ENCODE data around the gene ANKRD33B. TPM values are rescaled to one million over a fixed set of nuclear protein-coding genes. Genes with fewer than 3 reads are reported as not detected.

Gene ANKRD33B
- total and polyA plus RNA-seq, 2 experiments from 2014 or later, result 1.5 to 2.0 TPM

GRCh38 chr5:10673407-10673806, 109.5 kb downstream of the ANKRD33B start:
- H3K79me2 ChIP-seq, result no peaks in the 10 kb centered on the region
- H3K4me1 ChIP-seq (ENCODE audit: insufficient read depth), result peaks cover 7% of the 10 kb centered on the region
- no peaks in the 10 kb centered on the region for H4K20me1 ChIP-seq (ENCODE audit: insufficient read depth, poor library complexity, severe bottlenecking)
- no peak for TF ChIP-seq CTCF (IDR thresholded peaks at IDR 0.05; ENCODE audit: poor library complexity)
- TF ChIP-seq EZH2 (IDR thresholded peaks at IDR 0.05; ENCODE audit: borderline replicate concordance), result no peak
- TF ChIP-seq EZH2phosphoT487 (IDR thresholded peaks at IDR 0.05; ENCODE audit: low read depth, severe bottlenecking, unreplicated experiment), result no peak
- H3K27ac ChIP-seq, result no peak overlapping the region
- no peaks in the 10 kb centered on the region for H3K9me3 ChIP-seq (ENCODE audit: low read depth)
- H3K36me3 ChIP-seq (replicated peaks; ENCODE audit: insufficient read depth, low read depth), result no peaks in the 10 kb centered on the region
- 88% methylated on average over 9 of the region's 9 CpGs for WGBS (ENCODE audit: low lambda C conversion rate, missing lambda C conversion rate)
- no peaks in the 10 kb centered on the region for H3K27me3 ChIP-seq
- no peak overlapping the region for H2AFZ ChIP-seq
- H3K4me2 ChIP-seq, result no peak overlapping the region
- H3K9me2 ChIP-seq (replicated peaks; ENCODE audit: insufficient read depth), result no peaks in the 10 kb centered on the region
- no peak for DNase-seq (ENCODE audit: low spot score)
- H3K4me3 ChIP-seq, result no peak overlapping the region

DNA sequence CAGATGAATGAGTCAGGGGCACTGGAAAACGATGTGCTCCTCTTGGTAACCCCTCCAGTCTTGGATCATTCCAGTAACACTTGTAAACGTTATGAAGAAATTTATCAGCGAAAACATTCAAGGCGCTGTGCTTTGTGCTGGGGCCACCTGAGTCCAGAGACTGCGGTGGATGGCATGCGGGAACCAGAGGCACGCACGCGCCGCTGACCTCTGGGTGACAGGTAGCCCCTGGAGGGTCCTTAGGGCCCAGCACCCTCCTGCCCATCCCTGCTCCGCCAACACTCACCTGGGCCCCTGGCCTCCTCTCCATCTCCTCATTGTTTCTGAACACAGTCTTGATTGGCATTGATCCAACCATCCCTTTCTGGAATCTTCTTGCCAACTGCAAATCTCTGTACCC, 110.2 kb downstream of the ANKRD33B start:
- H4K20me1 ChIP-seq (ENCODE audit: insufficient read depth, poor library complexity, severe bottlenecking), result no peaks in the 10 kb centered on the region
- H3K36me3 ChIP-seq (replicated peaks; ENCODE audit: insufficient read depth, low read depth), result no peaks in the 10 kb centered on the region
- no peak overlapping the region for H3K27ac ChIP-seq
- H3K4me2 ChIP-seq, result no peak overlapping the region
- no peak overlapping the region for H3K4me3 ChIP-seq
- 90% methylated on average over 11 of the region's 11 CpGs for WGBS (ENCODE audit: low lambda C conversion rate, missing lambda C conversion rate)
- no peaks in the 10 kb centered on the region for H3K79me2 ChIP-seq
- TF ChIP-seq CTCF (IDR thresholded peaks at IDR 0.05; ENCODE audit: poor library complexity) (no peak), EZH2 (IDR thresholded peaks at IDR 0.05; ENCODE audit: borderline replicate concordance) (no peak)
- no peaks in the 10 kb centered on the region for H3K9me2 ChIP-seq (replicated peaks; ENCODE audit: insufficient read depth)
- no peak for DNase-seq (ENCODE audit: low spot score)
- peaks cover 7% of the 10 kb centered on the region for H3K4me1 ChIP-seq (ENCODE audit: insufficient read depth)
- H3K9me3 ChIP-seq (ENCODE audit: low read depth), result no peaks in the 10 kb centered on the region
- no peak overlapping the region for H2AFZ ChIP-seq
- H3K27me3 ChIP-seq, result no peaks in the 10 kb centered on the region

DNA sequence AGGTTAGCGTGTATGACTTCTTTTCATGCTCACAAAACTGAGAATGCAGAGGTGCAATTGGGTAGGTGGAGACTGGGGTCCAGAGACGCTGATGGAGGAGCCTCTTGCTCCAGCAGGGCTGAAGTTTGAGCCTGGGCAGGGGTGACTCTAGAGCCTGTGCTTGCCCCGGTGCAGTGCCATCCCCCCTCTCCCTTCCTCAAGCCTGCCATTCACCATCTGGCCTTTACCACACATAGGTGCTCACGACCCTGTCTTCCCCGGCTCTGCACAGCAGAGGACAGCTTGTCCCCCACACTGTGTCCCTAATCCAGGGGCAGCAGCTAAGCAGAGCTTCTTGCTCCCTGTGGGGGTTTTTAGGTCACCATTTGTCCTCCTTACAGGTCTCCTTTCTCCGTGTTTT, 110.7 kb downstream of the ANKRD33B start:
- H3K4me2 ChIP-seq, result no peak overlapping the region
- H3K36me3 ChIP-seq (replicated peaks; ENCODE audit: insufficient read depth, low read depth), result no peaks in the 10 kb centered on the region
- no peaks in the 10 kb centered on the region for H3K9me2 ChIP-seq (replicated peaks; ENCODE audit: insufficient read depth)
- no peak for TF ChIP-seq CTCF (IDR thresholded peaks at IDR 0.05; ENCODE audit: poor library complexity)
- TF ChIP-seq EZH2 (IDR thresholded peaks at IDR 0.05; ENCODE audit: borderline replicate concordance), result no peak
- no peak for TF ChIP-seq EZH2phosphoT487 (IDR thresholded peaks at IDR 0.05; ENCODE audit: low read depth, severe bottlenecking, unreplicated experiment)
- H3K4me3 ChIP-seq, result no peak overlapping the region
- H4K20me1 ChIP-seq (ENCODE audit: insufficient read depth, poor library complexity, severe bottlenecking), result no peaks in the 10 kb centered on the region
- H3K4me1 ChIP-seq (ENCODE audit: insufficient read depth), result peaks cover 7% of the 10 kb centered on the region
- H3K9me3 ChIP-seq (ENCODE audit: low read depth), result no peaks in the 10 kb centered on the region
- H2AFZ ChIP-seq, result no peak overlapping the region
- no peaks in the 10 kb centered on the region for H3K79me2 ChIP-seq
- no peak for DNase-seq (ENCODE audit: low spot score)
- WGBS (ENCODE audit: low lambda C conversion rate, missing lambda C conversion rate), result 82% methylated on average over 6 of the region's 6 CpGs
- H3K27ac ChIP-seq, result no peak overlapping the region
- H3K27me3 ChIP-seq, result no peaks in the 10 kb centered on the region

DNA sequence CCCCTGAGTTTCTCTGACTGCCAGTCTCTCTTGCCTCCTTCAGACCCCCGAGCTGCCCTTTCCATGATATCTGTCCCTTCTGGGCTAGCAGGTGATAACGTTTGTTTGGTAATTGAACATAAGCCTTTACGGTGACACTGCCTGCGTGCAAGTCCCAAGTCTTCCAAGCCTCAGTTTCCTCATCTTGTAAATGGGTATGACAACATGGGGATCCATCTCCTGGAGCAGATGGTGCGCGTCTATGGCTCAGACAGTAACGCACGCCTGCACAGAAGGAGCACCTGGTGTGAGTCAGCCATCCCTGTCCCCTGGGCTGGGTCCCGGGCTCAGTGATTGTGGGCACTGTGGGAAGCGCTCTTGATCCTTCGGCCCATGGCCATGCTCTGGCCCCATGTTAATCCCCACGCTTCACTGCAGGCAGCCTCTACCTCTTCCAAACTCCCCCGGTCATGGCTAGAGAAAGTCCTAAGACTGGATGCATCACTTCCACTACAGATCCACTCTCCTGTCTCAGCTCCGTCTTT, 111.4 kb downstream of the ANKRD33B start:
- H3K9me2 ChIP-seq (replicated peaks; ENCODE audit: insufficient read depth), result no peaks in the 10 kb centered on the region
- H3K27ac ChIP-seq, result no peak overlapping the region
- H4K20me1 ChIP-seq (ENCODE audit: insufficient read depth, poor library complexity, severe bottlenecking), result no peaks in the 10 kb centered on the region
- no peaks in the 10 kb centered on the region for H3K27me3 ChIP-seq
- H3K4me3 ChIP-seq, result no peak overlapping the region
- no peak for TF ChIP-seq CTCF (IDR thresholded peaks at IDR 0.05; ENCODE audit: poor library complexity)
- no peak for TF ChIP-seq EZH2phosphoT487 (IDR thresholded peaks at IDR 0.05; ENCODE audit: low read depth, severe bottlenecking, unreplicated experiment)
- no peak for TF ChIP-seq EZH2 (IDR thresholded peaks at IDR 0.05; ENCODE audit: borderline replicate concordance)
- WGBS (ENCODE audit: low lambda C conversion rate, missing lambda C conversion rate), result 90% methylated on average over 14 of the region's 14 CpGs
- no peaks in the 10 kb centered on the region for H3K36me3 ChIP-seq (replicated peaks; ENCODE audit: insufficient read depth, low read depth)
- H3K9me3 ChIP-seq (ENCODE audit: low read depth), result no peaks in the 10 kb centered on the region
- H3K4me2 ChIP-seq, result no peak overlapping the region
- no peak for DNase-seq (ENCODE audit: low spot score)
- H3K4me1 ChIP-seq (ENCODE audit: insufficient read depth), result peaks cover 7% of the 10 kb centered on the region
- H3K79me2 ChIP-seq, result no peaks in the 10 kb centered on the region
- H2AFZ ChIP-seq, result no peak overlapping the region
